T47D (cell line): ENCODE data around the gene IFT57.
A peak's percentile ranks its signal among the peaks of the same experiment; 100 is the strongest.

ENCODE experiments used
- DNase-seq, 2 experiments: peaks; one replicate each; pipeline versions ENCODE4 v3.0.0 to v3.0.0-alpha.2; 2011 to 2012; ENCODE audit warnings: low read depth in 1 of 2, low spot score in 1 of 2
- JUND ChIP-seq: IDR thresholded peaks from 2 replicates; pipeline ENCODE4 v1.6.1; 2012; ENCODE audit warnings: low read depth
- in situ Hi-C: cut with HindIII; loops from 2 replicates; pipeline ENCODE4 v1.10.0; 2016; ENCODE audit warnings: low sequenced_read_pairs, low pct_unique_long_range_greater_than_20kb

The IFT57 gene

DNA sequence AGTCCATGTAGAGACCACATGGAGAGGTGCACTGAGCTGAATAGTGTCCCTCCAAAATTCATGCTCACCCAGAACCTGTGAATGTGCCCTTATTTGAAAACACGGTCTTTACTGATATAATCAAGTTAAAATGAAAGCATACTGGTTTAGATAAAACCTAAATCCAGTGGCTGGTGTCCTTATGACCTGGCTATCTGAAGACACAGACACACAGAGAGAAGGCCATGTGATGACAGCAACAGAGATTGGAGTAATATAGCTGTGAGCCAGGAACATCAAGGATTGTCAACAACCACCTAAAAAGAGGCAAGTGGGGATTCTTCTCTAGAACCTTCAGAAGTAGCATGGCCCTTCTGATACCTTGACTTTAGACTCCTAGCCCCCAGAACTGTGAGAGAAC lies 76.6 kb downstream of the IFT57 start:
- in situ Hi-C loops, result no loop called here
- no peak for TF ChIP-seq JUND
- DNase-seq, result no peak

DNA sequence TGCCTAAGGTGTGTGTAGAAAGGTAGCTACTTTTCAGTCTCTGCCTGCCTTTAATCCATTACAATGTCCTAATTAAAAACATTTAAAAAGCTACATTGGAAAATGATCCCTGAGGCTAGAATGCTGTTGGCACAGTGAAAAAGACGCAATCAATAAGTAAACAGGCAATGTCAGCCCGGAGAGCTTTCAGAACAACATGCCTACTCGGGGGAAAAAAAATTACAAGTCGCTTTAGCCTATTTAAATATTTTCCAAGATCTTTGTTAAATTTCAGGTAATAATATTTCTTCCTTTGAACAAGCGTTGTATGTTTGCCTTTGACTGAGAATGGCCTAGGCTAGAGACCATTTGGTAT lies 84.8 kb downstream of the IFT57 start:
- in situ Hi-C loops, result no loop called here
- DNase-seq, result peak in 1 of 2 experiments; percentile 13
- no peak for TF ChIP-seq JUND

DNA sequence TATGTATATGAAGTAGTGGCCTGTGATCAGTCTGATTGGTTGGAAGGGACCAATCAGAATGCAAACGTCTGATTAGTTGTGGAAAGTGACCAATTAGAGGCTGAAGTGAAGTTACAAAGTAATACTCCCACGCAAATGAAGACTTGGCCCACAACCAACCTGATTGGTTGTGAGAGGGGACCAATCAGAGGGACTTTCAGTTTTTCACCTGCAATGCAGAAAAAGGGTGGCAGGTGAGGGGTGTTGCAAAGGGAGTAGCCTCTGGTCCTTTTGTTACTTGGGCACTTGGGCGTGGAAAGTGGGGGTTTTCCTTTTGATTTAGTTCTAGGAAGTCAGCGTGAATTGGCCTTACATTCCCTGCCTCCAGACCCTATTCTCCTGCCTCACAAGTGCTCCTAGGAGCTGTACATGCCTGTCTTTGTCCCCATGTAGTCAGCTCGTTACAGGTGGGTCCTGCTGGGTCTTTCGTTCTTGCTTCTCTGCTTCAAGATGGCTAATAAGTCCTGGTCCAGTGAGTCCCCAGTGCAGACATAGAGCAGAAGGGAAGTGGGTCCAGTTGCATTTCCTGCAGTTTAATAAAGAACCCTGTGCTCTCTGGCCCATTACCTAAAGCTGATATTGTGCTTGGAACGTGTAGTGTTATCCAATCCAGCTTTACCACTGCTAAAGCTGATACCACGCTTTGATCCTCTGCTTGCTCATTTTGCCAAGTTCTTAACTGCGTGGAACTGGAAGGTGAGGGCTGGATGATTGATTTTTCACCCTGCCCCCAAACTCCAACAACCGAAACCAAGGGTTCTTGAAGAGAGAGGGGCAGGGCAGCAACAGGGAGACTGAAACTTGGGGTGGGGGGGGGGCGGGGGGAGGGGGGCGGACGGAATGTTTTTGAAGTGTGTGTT lies 85.4 kb downstream of the IFT57 start:
- no peak for TF ChIP-seq JUND
- DNase-seq, result no peak

DNA sequence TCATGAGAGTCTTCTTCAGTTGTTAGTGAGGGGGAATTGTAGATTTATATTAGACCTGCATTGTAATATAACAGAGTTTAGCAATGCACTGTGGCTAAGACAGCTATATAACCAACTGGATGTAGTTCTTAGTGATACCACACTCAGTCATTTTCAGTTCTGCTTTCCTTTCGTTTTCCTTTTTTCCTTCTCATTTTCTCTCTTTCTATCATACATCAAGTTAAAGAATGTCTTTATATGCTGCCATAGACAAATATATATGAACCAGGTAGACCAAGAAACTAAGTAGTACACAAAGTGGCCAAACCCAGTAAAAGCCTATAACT lies 87.7 kb downstream of the IFT57 start:
- in situ Hi-C loops, result no loop called here
- TF ChIP-seq JUND, result no peak
- no peak for DNase-seq

More for the DNA sequence above, 85.4 kb downstream of the IFT57 start:
- in situ Hi-C loops, result no loop called here

DNA sequence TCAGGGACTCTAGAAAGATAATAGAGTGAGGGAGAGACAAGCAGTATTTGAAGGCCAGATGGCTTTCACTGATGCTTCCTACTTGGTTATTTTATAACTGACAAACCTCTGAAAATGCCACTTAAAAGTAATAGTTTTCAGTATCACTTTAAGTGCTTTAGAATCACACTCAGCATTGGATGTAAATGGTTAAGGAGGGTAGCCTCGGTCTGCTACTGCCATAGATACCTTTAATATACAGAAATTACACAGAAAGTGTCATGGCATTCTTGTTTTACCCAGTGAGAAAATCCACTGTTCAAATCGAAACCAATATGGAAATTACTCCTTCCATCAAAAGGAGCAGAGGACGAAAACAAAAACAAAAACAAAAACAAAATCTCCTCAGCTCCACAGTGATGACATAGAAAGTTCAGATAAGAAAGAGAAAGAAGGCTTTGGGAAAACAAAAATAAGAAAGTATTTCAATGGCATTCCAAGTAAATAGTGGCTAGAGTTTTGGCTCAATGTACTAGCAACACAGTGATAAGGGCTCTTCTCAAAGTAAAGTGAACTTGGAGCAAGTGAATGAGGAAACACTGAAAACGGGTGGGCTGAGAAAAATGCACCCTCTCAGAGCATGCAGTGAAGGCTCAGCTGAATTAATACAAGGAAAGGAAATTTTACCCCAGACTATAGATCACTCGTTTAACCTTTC lies 88.2 kb downstream of the IFT57 start:
- in situ Hi-C loops, result no loop called here
- no peak for DNase-seq

DNA sequence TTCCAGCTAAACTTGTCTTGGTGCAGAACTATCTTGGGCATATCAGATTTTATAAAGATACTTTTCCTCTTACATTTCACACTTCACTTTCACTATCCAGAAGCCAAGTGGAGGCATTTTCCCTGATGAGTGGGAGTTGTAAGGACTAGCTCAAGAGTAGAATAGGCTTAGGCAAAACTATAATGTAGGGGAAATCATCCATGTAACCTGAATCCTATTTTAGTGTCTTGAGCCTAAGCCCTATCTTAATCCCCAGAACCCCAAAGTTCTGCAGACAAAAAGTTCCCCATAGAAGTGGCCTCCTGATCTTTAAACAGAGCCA lies 89.2 kb downstream of the IFT57 start:
- TF ChIP-seq JUND, result no peak
- in situ Hi-C loops, result no loop called here
- no peak for DNase-seq

More for the DNA sequence above, 88.2 kb downstream of the IFT57 start:
- no peak for TF ChIP-seq JUND

DNA sequence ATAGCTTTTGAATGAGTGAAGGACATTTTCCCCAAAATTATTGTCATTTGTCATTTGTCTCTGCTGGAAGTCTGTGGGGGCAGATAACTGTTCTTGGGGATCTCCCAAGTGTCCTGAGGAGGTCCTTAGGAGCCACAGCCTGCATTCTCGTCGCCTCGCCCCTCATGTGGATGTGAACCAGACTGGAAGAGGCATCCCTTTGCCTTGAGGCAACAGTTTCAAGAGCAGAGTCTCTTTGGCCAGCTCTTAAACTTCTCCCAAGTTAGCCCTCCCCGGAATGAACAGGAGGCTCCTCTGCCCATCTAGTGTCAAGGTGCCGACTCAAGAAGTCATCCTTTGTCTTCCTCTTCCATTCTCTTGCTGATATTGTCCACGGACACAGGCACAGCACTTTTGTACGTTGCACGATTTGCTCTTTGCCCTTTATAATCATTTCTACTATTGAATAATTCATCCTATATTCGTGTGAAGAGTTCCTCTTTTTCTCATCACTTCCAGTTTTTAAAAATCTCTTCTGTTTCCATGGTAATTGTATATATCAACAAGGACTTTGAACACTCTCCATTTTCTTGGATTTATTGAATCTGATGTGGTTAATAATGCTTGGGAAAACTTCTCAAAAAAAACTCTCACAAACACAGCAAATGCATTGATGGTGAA lies 90.6 kb downstream of the IFT57 start:
- no peak for DNase-seq
- TF ChIP-seq JUND, result no peak
- in situ Hi-C loops, result no loop called here

DNA sequence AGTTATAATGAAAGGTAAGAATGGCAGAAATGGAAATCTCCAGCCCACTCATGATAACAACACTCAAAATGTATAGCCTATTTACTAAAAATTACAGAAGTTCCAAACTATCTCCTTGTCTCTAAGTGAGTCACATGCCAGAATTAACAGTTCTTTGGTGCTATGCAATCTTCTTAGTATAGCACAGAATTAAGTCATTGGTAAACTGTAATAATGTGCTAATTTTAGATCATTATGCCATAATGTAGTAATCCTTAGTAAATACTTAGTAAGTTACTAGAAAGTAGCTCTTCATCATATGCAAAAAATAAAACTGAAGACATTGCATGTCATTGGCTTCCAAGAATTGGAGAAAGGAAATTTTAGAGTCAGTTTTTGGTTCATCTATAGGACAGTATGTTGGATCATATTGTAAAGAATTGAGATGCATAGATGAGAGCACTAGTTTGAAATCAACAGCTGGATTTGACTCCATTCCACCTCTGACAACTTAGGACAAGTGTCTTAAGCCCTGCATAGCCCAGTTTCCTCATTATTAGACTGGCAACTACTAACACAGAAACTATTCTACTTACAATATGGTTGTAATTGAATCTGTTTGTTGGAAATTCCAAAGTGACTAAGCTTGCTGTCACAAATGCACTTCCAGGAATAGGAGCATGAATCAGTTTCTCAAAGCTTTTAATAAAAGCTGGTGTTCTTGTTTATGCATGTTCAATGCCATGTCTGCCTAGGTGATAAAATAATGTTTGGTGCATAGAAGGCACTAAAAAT lies 91.3 kb downstream of the IFT57 start:
- in situ Hi-C loops, result no loop called here
- DNase-seq, result no peak
- TF ChIP-seq JUND, result no peak

DNA sequence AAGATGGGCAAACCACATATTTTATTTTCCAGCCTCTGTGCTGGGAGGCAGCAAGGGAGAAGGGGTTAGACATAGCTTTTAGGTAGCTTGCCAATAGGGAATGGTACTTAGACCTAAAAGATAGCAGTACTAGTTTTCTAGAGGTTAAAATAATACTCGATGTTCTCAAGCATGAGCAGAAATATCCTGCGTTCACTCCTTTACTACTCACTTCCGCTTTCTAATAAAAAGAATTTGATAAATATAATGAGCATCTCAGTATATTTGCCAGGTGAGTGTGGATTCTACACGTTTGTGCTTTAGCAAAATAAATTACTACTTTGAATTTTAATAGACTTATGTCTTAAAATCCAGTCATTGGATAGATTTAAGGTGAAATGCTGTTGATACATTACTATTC lies 92.0 kb downstream of the IFT57 start:
- no peak for TF ChIP-seq JUND
- in situ Hi-C loops, result no loop called here

DNA sequence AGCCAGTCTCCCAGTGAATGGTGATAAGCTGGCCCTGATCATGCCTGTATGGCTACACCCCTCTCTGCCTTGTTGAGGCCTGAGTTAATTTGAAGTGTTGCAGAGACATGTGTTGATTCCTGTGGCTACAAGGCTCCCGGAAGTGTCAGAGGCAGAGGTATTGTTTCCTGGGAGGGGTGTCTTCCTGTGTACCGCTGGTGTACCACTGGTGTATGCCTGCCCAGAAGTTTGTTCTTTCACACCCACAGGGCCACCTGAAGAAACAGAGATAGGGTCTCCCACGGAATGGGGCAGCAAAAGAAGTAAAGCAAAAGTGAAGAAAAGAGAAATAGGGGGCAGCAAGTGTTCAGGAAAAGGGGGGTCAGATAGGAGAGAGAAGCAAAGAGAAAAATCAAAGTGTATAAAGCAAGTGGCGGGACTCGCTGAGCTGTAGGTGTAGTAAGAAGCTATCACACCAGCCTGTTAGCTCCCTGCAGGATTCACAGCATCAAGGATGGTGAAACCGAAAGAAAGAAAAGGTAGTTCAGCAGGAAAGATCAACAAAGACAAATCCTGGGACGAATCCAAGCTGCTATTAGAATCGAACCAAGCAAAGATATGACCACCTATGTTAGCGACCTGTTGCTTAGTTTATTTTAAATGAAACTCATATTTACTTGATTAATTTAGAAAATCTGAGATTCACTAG lies 94.8 kb downstream of the IFT57 start:
- TF ChIP-seq JUND, result no peak
- in situ Hi-C loops, result no loop called here
- no peak for DNase-seq

More for the DNA sequence above, 92.0 kb downstream of the IFT57 start:
- no peak for DNase-seq

DNA sequence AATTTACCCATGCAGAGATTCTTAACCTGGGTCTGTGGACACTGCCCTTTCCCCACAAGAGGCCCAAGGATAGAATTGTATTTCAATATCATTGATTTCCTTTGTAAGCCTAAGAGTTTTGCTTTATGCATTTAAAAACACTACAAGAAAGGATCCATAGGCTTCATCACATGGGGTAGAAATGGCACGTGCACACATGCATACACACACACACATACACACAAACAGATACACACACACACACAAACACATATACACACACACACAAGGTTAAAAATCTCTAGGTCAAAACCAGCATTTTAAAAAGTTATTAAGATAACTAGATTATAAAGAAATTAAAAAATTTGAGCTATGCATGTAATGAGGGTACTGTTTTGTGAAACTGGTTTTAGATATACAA lies 95.9 kb downstream of the IFT57 start:
- in situ Hi-C loops, result no loop called here
- TF ChIP-seq JUND, result no peak
- DNase-seq, result no peak

DNA sequence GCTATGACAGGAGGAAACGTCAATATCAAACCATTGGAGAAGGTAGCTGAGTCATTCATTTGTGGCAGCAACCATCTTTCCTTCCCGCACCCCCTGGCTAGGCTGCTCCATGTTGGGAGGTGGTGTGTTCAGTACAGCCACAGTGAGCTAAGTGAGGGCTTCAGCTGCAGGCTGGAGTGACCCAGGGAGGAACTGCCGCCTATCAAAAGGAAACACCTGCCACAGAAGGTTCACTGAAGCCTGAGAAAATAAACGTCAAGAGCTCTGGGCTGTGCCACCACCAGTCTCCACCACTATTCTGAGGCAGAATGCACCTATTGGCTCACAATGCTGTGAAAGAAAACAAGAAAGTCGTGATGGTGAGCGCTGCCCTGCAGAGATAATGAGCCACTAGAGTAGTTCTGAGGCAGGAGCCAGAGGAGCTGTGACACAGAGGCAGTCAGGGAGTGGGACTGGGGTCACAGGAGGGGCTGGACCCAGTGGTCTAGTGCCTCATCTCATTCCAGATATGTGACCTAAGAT lies 96.6 kb downstream of the IFT57 start:
- DNase-seq, result no peak
- in situ Hi-C loops, result no loop called here
- no peak for TF ChIP-seq JUND
